GM21619 (cell line): ENCODE measurements around the gene TUFM.
A peak's percentile ranks its signal among the peaks of the same experiment; 100 is the strongest.
"Not testable (repeated sequence)": the region's sequence is repeated elsewhere in the genome, so short reads cannot be mapped to it uniquely, and the experiment has no call there.

Experiments used
- ATAC-seq: cut with Tn5 transposase; IDR thresholded peaks from one replicate; pipeline ENCODE4 v1.9.1; 2021; ENCODE audit not compliant: unreplicated experiment

TUFM gene

GRCh38 chr16:28875134-28876018, 29.2 kb upstream of the TUFM start:
- no peak for ATAC-seq

- ATAC-seq, result no peak
Measured at GRCh38 chr16:28874406-28874805, 28.3 kb upstream of the TUFM start.

DNA sequence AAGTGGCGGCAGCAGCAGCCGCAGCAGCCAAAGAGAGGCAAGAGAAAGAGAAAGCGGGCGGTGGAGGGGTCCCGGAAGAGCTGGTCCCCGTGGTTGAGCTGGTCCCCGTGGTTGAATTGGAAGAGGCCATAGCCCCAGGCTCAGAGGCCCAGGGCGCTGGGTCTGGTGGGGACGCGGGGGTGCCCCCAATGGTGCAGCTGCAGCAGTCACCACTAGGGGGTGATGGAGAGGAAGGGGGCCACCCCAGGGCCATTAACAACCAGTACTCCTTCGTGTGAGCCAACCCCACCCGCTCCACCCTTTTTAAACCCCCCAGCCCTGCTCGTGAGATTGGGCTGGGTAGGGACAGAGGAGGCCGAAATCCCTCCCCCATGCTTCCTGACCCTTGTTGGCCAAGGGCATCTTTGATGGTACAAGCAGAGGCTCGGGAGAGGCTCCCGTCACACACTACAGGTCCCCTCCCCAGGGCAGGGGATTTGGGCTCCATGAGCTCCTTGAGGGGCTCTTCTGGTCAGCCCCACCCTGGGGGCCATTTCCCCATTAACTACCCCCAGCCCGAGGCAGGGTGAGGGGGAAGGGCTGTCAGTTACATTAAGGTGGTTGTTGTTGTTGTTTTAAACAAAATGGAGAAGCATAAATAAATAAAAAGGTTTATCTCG, 27.5 kb upstream of the TUFM start:
- ATAC-seq, result no peak

- ATAC-seq, result no peak
Measured at GRCh38 chr16:28872952-28873351, 26.8 kb upstream of the TUFM start.

DNA sequence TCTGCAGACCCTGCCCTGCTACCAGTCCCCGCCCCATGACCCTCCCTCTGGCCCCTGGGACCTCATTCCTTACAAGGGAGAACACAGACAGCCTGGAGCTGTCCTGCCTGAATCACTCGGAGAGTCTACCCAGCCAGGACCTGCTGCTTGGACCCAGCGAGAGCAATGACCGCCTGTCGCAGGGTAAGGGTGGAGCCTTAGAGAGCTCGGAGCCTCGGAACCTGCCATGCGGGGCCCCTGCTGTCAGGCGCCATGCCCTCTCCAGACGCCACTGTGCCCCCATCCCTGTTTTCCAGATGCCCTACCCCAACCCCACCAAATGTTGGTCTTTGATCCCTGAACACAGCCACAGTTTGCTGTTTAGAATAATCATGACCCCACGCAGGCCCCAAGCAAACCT, 23.1 kb upstream of the TUFM start:
- no peak for ATAC-seq

DNA sequence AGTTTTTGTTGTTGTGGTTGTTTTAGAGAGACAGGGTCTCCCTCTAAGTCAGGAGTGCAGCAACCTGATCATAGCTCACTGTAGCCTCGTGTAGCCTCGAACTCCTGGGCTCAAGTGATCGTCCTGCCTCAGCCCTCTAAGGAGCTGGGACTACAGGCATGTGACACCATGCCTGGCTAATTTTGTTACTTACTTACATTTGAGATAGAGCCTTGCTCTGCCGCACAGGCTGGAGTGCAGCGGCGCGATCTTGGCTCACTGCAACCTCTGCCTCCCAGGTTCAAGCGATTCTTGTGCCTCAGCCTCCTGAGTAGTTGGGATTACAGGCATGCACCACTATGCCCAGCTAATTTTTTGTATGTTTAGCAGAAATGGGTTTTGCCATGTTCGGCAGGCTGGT, 21.5 kb upstream of the TUFM start:
- ATAC-seq, result not testable (repeated sequence)

DNA sequence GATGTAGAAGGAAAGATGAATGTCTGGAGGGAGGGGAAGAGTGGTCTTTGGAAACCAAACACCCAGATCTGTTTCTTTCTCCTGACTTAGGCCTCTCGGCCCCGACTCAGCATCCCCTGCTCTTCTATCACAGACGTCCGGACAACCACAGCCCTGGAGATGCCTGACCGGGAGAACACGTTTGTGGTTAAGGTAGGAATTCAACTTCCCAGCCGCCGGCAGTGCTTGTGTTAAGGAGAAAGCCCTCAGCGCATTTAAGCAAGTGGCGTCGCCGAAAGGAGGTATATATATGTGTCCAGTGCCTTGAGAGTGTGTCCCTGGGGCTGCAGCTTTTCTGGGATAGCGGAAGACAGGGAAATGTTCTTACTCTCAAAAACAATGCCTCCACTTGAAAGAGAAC, 21.1 kb upstream of the TUFM start:
- no peak for ATAC-seq

DNA sequence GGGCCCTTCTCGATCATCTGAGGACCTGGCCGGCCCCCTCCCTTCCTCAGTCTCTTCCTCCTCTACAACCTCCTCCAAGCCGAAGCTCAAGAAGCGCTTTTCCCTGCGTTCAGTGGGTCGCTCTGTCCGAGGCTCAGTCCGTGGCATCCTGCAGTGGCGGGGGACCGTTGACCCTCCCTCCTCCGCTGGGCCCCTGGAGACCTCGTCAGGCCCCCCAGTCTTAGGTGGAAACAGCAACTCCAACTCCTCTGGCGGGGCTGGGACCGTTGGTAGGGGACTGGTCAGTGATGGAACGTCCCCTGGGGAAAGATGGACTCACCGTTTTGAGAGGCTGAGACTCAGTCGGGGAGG, 20.3 kb upstream of the TUFM start:
- no peak for ATAC-seq

DNA sequence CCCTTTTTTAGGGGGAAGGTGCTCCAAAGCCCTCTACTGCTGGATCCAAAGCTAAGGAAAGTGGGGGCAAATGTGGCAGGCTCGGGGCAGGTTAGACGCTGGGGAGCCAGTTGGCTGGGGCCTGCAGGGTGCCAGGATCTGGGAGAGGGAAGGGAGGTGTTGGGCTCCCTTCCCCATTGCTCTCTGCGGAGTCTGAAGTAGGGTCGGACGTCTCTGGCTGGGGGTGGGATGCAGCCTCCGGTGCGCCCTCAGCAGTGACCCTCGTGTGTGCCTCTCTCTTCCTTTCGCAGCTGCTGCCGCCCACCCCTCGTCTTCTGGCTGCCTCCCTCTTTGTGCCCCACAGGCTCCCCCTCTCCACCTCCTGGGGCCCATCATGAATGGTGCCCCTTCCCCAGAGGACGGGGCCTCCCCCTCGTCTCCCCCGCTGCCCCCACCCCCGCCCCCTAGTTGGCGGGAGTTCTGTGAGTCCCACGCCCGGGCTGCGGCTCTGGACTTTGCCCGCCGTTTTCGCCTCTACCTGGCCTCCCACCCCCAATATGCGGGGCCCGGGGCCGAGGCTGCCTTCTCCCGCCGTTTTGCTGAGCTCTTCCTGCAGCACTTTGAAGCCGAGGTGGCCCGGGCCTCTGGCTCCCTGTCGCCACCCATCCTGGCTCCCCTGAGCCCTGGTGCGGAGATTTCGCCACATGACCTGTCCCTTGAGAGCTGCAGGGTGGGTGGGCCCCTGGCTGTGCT, 19.7 kb upstream of the TUFM start:
- ATAC-seq, result no peak

DNA sequence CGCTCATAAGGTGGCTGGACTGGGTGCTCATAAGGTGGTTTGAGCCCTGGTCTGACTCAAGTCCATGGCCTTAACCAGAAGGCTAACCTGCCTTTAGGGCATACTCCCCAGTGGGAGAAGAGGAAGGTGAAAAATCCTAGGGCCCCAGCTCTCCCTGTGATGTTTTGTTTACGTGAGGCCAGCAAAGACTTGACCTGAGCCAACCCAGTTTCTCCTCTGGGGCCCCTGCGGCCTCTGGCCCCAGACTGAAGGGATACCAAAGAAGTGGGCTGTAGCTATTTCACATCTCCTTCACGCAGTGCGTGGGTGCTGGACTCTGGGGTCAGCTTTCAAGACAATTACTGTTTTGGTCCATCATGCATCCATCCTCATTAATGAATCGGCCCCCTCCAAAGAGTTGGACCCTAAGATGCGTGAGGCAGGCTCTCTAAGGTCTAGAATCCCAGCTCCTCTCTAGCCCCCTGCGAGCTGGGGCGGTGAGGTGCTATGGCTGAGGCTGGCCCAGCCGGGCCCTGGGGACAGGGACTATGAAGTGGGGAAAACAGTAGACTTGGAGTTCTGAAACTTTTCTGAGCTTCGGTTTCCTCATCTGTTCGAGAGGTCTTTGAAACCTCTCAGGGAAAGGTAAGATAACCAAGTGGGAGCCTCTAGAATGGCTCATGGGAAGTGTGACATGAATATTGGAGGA, 19.0 kb upstream of the TUFM start:
- ATAC-seq, result no peak

- no peak for ATAC-seq
Measured at GRCh38 chr16:28863929-28864793, 18.0 kb upstream of the TUFM start.

- ATAC-seq, result no peak
Measured at GRCh38 chr16:28859326-28859725, 13.2 kb upstream of the TUFM start.

- ATAC-seq, result no peak
Measured at GRCh38 chr16:28858421-28858820, 12.3 kb upstream of the TUFM start.

GRCh38 chr16:28846933-28847273, 755 bp upstream of the TUFM start:
- ATAC-seq, result peak; percentile 4

GRCh38 chr16:28845761-28846079, 428 bp downstream of the TUFM start:
- ATAC-seq, result no peak

GRCh38 chr16:28845293-28845692, 855 bp downstream of the TUFM start:
- ATAC-seq, result no peak

- ATAC-seq, result no peak
Measured at GRCh38 chr16:28844226-28844885, 1.8 kb downstream of the TUFM start.

DNA sequence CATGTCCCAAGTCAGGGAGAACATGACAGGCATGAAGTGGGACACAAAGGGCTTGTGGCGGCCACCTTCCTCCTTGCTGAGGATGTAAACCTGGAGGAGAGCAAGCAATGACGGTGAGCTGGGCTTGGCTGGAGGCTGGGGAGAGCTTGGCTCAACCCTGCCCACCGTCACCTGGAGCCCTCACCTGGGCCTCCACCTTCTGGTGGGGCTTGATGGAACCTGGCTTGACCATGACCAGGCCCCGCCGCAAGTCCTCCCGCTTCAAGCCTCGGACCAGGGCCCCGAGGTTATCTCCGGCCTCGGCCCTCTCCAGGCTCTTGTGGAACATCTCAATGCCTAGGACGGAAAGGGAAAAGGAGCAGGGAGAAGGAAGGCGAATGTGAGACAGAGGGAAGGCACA, 2.4 kb downstream of the TUFM start:
- no peak for ATAC-seq

GRCh38 chr16:28842696-28843095, 3.5 kb downstream of the TUFM start:
- no peak for ATAC-seq

DNA sequence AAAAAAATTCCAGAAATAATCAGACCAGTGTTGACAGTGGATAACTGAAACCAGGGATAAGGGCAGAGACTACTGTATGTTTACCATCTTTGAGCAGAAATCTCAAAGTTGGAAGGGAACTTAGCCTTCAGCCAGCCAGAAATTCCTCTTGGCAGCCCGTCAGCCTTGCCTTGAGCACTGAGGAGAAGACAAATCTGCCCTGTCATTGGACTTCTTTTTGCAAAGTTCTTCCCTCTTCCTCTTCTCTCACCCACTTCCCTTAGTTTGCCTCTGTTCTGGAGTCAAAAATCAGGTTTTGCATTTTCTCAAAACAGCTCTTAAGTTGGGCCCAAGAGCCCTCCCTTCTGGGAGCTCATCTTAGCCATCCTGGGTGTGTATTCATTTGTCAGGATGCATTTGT, 6.2 kb downstream of the TUFM start:
- no peak for ATAC-seq
